ENCODE results near the gene SSTR5.

Gene SSTR5

GRCh38 chr16:1096169-1097082 lies 23.9 kb downstream of the SSTR5 start, which contains the start of gene C1QTNF8:
Gene C1QTNF8 (minus strand): TSS chr16:1096244. CDS start chr16:1094922, 1,322 bp downstream.
- no peak for TF ChIP-seq CTCF (conservative IDR thresholded peaks at IDR 0.05)
- no peak within 1 kb of the TSS for H3K27ac ChIP-seq

GRCh38 chr16:1097156-1097555 lies 24.6 kb downstream of the SSTR5 start:
- TF ChIP-seq CTCF (conservative IDR thresholded peaks at IDR 0.05) = no peak
- H3K27ac ChIP-seq = no peak overlapping the region

GRCh38 chr16:1097800-1098199 lies 25.3 kb downstream of the SSTR5 start:
- H3K27ac ChIP-seq = no peak overlapping the region
- no peak for TF ChIP-seq CTCF (conservative IDR thresholded peaks at IDR 0.05)

- no peak for TF ChIP-seq CTCF (conservative IDR thresholded peaks at IDR 0.05)
- no peak overlapping the region for H3K27ac ChIP-seq
Measured at GRCh38 chr16:1098266-1098991, 25.9 kb downstream of the SSTR5 start.

GRCh38 chr16:1099189-1100083 lies 26.9 kb downstream of the SSTR5 start:
- no peak for TF ChIP-seq CTCF (conservative IDR thresholded peaks at IDR 0.05)
- no peak overlapping the region for H3K27ac ChIP-seq

GRCh38 chr16:1100084-1100800 lies 27.7 kb downstream of the SSTR5 start:
- TF ChIP-seq CTCF (conservative IDR thresholded peaks at IDR 0.05) = no peak
- H3K27ac ChIP-seq = no peak overlapping the region

Data from VCaP (cell line).